ENCODE results near the gene KCNMB4. TPM values are rescaled to one million over a fixed set of nuclear protein-coding genes. Genes with fewer than 3 reads are reported as not detected.

KCNMB4 gene
- polyA plus RNA-seq, 1 donor (not counting 4 experiments of a cell fraction or from before 2014, with no cell fraction given): 0.77 TPM

GRCh38 chr12:70334742-70335141, 31.3 kb upstream of the KCNMB4 start:
- H3K4me3 ChIP-seq (ENCODE audit: control insufficient read depth in 2 of 3, extremely low read depth in 1 of 3, insufficient read depth in 2 of 3, low read depth in 1 of 3, low read length in 3 of 3): no peak overlapping the region
- FAIRE-seq: no peak
- H3K36me3 ChIP-seq (ENCODE audit: control insufficient read depth in 2 of 2, extremely low read depth in 1 of 2, insufficient read depth in 2 of 2, low read length in 2 of 2): peaks cover 7% of the 10 kb centered on the region in 2 experiments
- H3K4me2 ChIP-seq (ENCODE audit: control insufficient read depth, extremely low read depth, insufficient read depth, low read depth, low read length): no peak overlapping the region
- H3K79me2 ChIP-seq (ENCODE audit: control insufficient read depth, insufficient read depth, low read length): no peaks in the 10 kb centered on the region
- TF ChIP-seq CTCF (optimal IDR thresholded peaks at IDR 0.05 in 1 of 3, IDR thresholded peaks at IDR 0.05 in 1 of 3, conservative IDR thresholded peaks at IDR 0.05 in 1 of 3; ENCODE audit: extremely low read depth in 1 of 3, insufficient read depth in 2 of 3, low read length in 3 of 3): no peak
- TF ChIP-seq EZH2 (IDR thresholded peaks at IDR 0.05; ENCODE audit: low read length): no peak
- H3K9me1 ChIP-seq (ENCODE audit: control insufficient read depth, extremely low read depth, insufficient read depth, low read length): no peaks in the 10 kb centered on the region
- dilution Hi-C loops (cut with MboI; ENCODE audit: extremely low pct_ligation_motif_present, low sequenced_read_pairs): no loop called here
- H4K20me1 ChIP-seq (ENCODE audit: control insufficient read depth, extremely low read depth, insufficient read depth, low read length): no peaks in the 10 kb centered on the region
- peaks cover 9% of the 10 kb centered on the region for H3K4me1 ChIP-seq (ENCODE audit: control insufficient read depth, extremely low read depth, insufficient read depth, low read length)
- H3K9ac ChIP-seq (ENCODE audit: control insufficient read depth, extremely low read depth, insufficient read depth, low read length): no peak overlapping the region
- H2AFZ ChIP-seq (ENCODE audit: control insufficient read depth, low read length): no peak overlapping the region
- no peak overlapping the region for H3K27ac ChIP-seq (ENCODE audit: control insufficient read depth, insufficient read depth, low read length)
- DNase-seq (ENCODE audit: low read depth, low spot score): no peak
- no peaks in the 10 kb centered on the region for H3K9me3 ChIP-seq (ENCODE audit: control insufficient read depth, low read depth, low read length)
- no peaks in the 10 kb centered on the region for H3K27me3 ChIP-seq (ENCODE audit: control insufficient read depth, extremely low read depth, insufficient read depth, low read length)

- H3K4me1 ChIP-seq (ENCODE audit: control insufficient read depth, extremely low read depth, insufficient read depth, low read length): no peaks in the 10 kb centered on the region
- no peaks in the 10 kb centered on the region for H3K9me1 ChIP-seq (ENCODE audit: control insufficient read depth, extremely low read depth, insufficient read depth, low read length)
- dilution Hi-C loops (cut with MboI; ENCODE audit: extremely low pct_ligation_motif_present, low sequenced_read_pairs): no loop called here
- no peaks in the 10 kb centered on the region for H4K20me1 ChIP-seq (ENCODE audit: control insufficient read depth, extremely low read depth, insufficient read depth, low read length)
- peaks cover 11 to 14% of the 10 kb centered on the region in 2 experiments for H3K36me3 ChIP-seq (ENCODE audit: control insufficient read depth in 2 of 2, extremely low read depth in 1 of 2, insufficient read depth in 2 of 2, low read length in 2 of 2)
- no peak overlapping the region for H3K9ac ChIP-seq (ENCODE audit: control insufficient read depth, extremely low read depth, insufficient read depth, low read length)
- no peaks in the 10 kb centered on the region for H3K27me3 ChIP-seq (ENCODE audit: control insufficient read depth, extremely low read depth, insufficient read depth, low read length)
- H3K9me3 ChIP-seq (ENCODE audit: control insufficient read depth, low read depth, low read length): no peaks in the 10 kb centered on the region
- H3K4me2 ChIP-seq (ENCODE audit: control insufficient read depth, extremely low read depth, insufficient read depth, low read depth, low read length): no peak overlapping the region
- no peaks in the 10 kb centered on the region for H3K79me2 ChIP-seq (ENCODE audit: control insufficient read depth, insufficient read depth, low read length)
- H3K4me3 ChIP-seq (ENCODE audit: control insufficient read depth in 2 of 3, extremely low read depth in 1 of 3, insufficient read depth in 2 of 3, low read depth in 1 of 3, low read length in 3 of 3): no peak overlapping the region
- no peak for DNase-seq (ENCODE audit: low read depth, low spot score)
- no peak for FAIRE-seq
- no peak overlapping the region for H2AFZ ChIP-seq (ENCODE audit: control insufficient read depth, low read length)
- H3K27ac ChIP-seq (ENCODE audit: control insufficient read depth, insufficient read depth, low read length): no peak overlapping the region
- no peak for TF ChIP-seq CTCF (optimal IDR thresholded peaks at IDR 0.05 in 1 of 3, IDR thresholded peaks at IDR 0.05 in 1 of 3, conservative IDR thresholded peaks at IDR 0.05 in 1 of 3; ENCODE audit: extremely low read depth in 1 of 3, insufficient read depth in 2 of 3, low read length in 3 of 3)
- no peak for TF ChIP-seq EZH2 (IDR thresholded peaks at IDR 0.05; ENCODE audit: low read length)
Observed at GRCh38 chr12:70338531-70338930, 27.6 kb upstream of the KCNMB4 start.

Data from keratinocyte (primary cell).